Astrocyte (in vitro differentiated cells and primary cell): ENCODE data around the gene PALM3. TPM values are rescaled to one million over a fixed set of nuclear protein-coding genes. Genes with fewer than 3 reads are reported as not detected.

Experiments used
- DNase-seq: peaks from one replicate; pipeline ENCODE4 v3.0.0-alpha.2; 2010; ENCODE audit warnings: low read depth
- FAIRE-seq: peaks from 2 replicates; lab custom pipeline; 2011; peaks lifted over from hg19 to GRCh38; lab: Jason Lieb, UNC
- H2AFZ ChIP-seq: 2 replicates; pipeline ENCODE4 v1.6.0; 2012; ENCODE audit warnings: low read depth, low read length, inconsistent platforms
- H3K27ac ChIP-seq: 2 replicates; pipeline ENCODE4 v1.5.1; 2011; ENCODE audit warnings: low read depth, low read length, inconsistent platforms
- H3K27me3 ChIP-seq: 2 replicates; pipeline ENCODE4 v1.6.0; 2011; ENCODE audit warnings: low read length, inconsistent platforms; ENCODE audit not compliant: insufficient read depth
- H3K36me3 ChIP-seq: 2 replicates; pipeline ENCODE4 v1.5.1; 2011; ENCODE audit warnings: low read length, inconsistent platforms; ENCODE audit not compliant: insufficient read depth
- H3K4me1 ChIP-seq: 2 replicates; pipeline ENCODE4 v1.5.1; 2011; ENCODE audit warnings: low read length, inconsistent platforms; ENCODE audit not compliant: insufficient read depth
- H3K4me2 ChIP-seq: 2 replicates; pipeline ENCODE4 v1.6.0; 2012; ENCODE audit warnings: low read length, inconsistent platforms
- H3K4me3 ChIP-seq: 2 replicates; pipeline ENCODE4 v1.5.1; 2011; ENCODE audit warnings: low read depth, mild to moderate bottlenecking, low read length, inconsistent platforms; ENCODE audit not compliant: insufficient read depth
- H3K79me2 ChIP-seq: 2 replicates; pipeline ENCODE4 v1.6.0; 2012; ENCODE audit warnings: mild to moderate bottlenecking, low read length, inconsistent platforms; ENCODE audit not compliant: insufficient read depth
- H3K9ac ChIP-seq: 2 replicates; pipeline ENCODE4 v1.6.0; 2012; ENCODE audit warnings: mild to moderate bottlenecking, low read length, inconsistent platforms
- H3K9me3 ChIP-seq: 2 replicates; pipeline ENCODE4 v1.5.1; 2012; ENCODE audit warnings: low read depth, mild to moderate bottlenecking, low read length, inconsistent platforms; ENCODE audit not compliant: insufficient read depth
- H4K20me1 ChIP-seq: 2 replicates; pipeline ENCODE4 v1.6.0; 2012; ENCODE audit warnings: low read length, inconsistent platforms; ENCODE audit not compliant: insufficient read depth
- H3K27ac Mint-ChIP-seq: one replicate; pipeline ENCODE4 v1.8.0; 2021; ENCODE audit warnings: mild to moderate bottlenecking, mixed read lengths; ENCODE audit not compliant: unreplicated experiment
- H3K27me3 Mint-ChIP-seq: one replicate; pipeline ENCODE4 v1.8.0; 2021; ENCODE audit warnings: low read depth, mixed read lengths; ENCODE audit not compliant: unreplicated experiment
- H3K36me3 Mint-ChIP-seq: one replicate; pipeline ENCODE4 v1.8.0; 2021; ENCODE audit warnings: low read depth, mixed read lengths; ENCODE audit not compliant: unreplicated experiment
- H3K4me1 Mint-ChIP-seq: one replicate; pipeline ENCODE4 v1.8.0; 2021; ENCODE audit warnings: low read depth, mixed read lengths; ENCODE audit not compliant: unreplicated experiment
- H3K4me3 Mint-ChIP-seq: one replicate; pipeline ENCODE4 v1.8.0; 2021; ENCODE audit warnings: mild to moderate bottlenecking, moderate library complexity, mixed read lengths; ENCODE audit not compliant: unreplicated experiment
- H3K9me3 Mint-ChIP-seq: one replicate; pipeline ENCODE4 v1.8.0; 2021; ENCODE audit warnings: mild to moderate bottlenecking, mixed read lengths; ENCODE audit not compliant: unreplicated experiment
- CTCF ChIP-seq: IDR thresholded peaks from 2 replicates; pipeline ENCODE4 v1.5.1; 2011; ENCODE audit warnings: low read depth, mild to moderate bottlenecking, inconsistent platforms, low read length, moderate library complexity; ENCODE audit not compliant: insufficient read depth
- EZH2 ChIP-seq: IDR thresholded peaks from 2 replicates; pipeline ENCODE4 v1.6.1; 2012; ENCODE audit warnings: mild to moderate bottlenecking, low read length, inconsistent platforms; ENCODE audit not compliant: insufficient read depth
- total RNA-seq: library from RNA; stranded (reverse); gene quantifications from 2 replicates; pipeline ENCODE4 v1.2.1, GENCODE V29; 2021

Gene PALM3
- total RNA-seq, 1 donor from 2014 or later: 1.6 TPM

- no peak overlapping the region for H3K4me2 ChIP-seq
- Mint-ChIP-seq H3K4me3 (no peak overlapping the region), H3K27me3 (no peaks in the 10 kb centered on the region), H3K27ac (no peak overlapping the region), H3K9me3 (no peaks in the 10 kb centered on the region), H3K4me1 (no peaks in the 10 kb centered on the region), H3K36me3 (peaks cover 21% of the 10 kb centered on the region)
- TF ChIP-seq CTCF (no peak), EZH2 (no peak)
- no peak overlapping the region for H3K27ac ChIP-seq
- H3K4me3 ChIP-seq: no peak overlapping the region
- no peak overlapping the region for H2AFZ ChIP-seq
- peaks cover 8% of the 10 kb centered on the region for H3K79me2 ChIP-seq
- DNase-seq: no peak
- H3K27me3 ChIP-seq: no peaks in the 10 kb centered on the region
- H3K36me3 ChIP-seq: peaks cover 10% of the 10 kb centered on the region
- peaks cover 4% of the 10 kb centered on the region for H3K4me1 ChIP-seq
- H3K9ac ChIP-seq: no peak overlapping the region
- H4K20me1 ChIP-seq: peaks cover 8% of the 10 kb centered on the region
- no peak for FAIRE-seq
- no peaks in the 10 kb centered on the region for H3K9me3 ChIP-seq
These were observed 41.4 kb upstream of the PALM3 start for GRCh38 chr19:14103310-14103709.

GRCh38 chr19:14102756-14103155 is 40.9 kb upstream of the PALM3 start:
- Histone ChIP-seq H3K4me2 (no peak overlapping the region), H3K27me3 (no peaks in the 10 kb centered on the region), H3K36me3 (peaks cover 10% of the 10 kb centered on the region), H4K20me1 (peaks cover 4% of the 10 kb centered on the region), H3K4me3 (no peak overlapping the region), H2AFZ (no peak overlapping the region), H3K27ac (no peak overlapping the region), H3K4me1 (no peaks in the 10 kb centered on the region), H3K9ac (no peak overlapping the region), H3K9me3 (no peaks in the 10 kb centered on the region), H3K79me2 (peaks cover 4% of the 10 kb centered on the region)
- H3K4me3 Mint-ChIP-seq: no peak overlapping the region
- no peaks in the 10 kb centered on the region for H3K4me1 Mint-ChIP-seq
- peaks cover 17% of the 10 kb centered on the region for H3K36me3 Mint-ChIP-seq
- DNase-seq: no peak
- no peak for FAIRE-seq
- no peaks in the 10 kb centered on the region for H3K9me3 Mint-ChIP-seq
- H3K27me3 Mint-ChIP-seq: no peaks in the 10 kb centered on the region
- no peak for TF ChIP-seq CTCF
- no peak for TF ChIP-seq EZH2
- no peak overlapping the region for H3K27ac Mint-ChIP-seq

GRCh38 chr19:14102102-14102696 is 40.3 kb upstream of the PALM3 start:
- Histone ChIP-seq H3K4me2 (no peak overlapping the region), H4K20me1 (no peaks in the 10 kb centered on the region), H3K9ac (no peak overlapping the region), H3K27me3 (no peaks in the 10 kb centered on the region), H3K9me3 (no peaks in the 10 kb centered on the region), H3K4me1 (no peaks in the 10 kb centered on the region), H3K4me3 (no peak overlapping the region), H3K79me2 (no peaks in the 10 kb centered on the region), H3K27ac (no peak overlapping the region), H3K36me3 (peaks cover 10% of the 10 kb centered on the region), H2AFZ (no peak overlapping the region)
- no peaks in the 10 kb centered on the region for H3K4me1 Mint-ChIP-seq
- no peak overlapping the region for H3K4me3 Mint-ChIP-seq
- FAIRE-seq: no peak
- no peak overlapping the region for H3K27ac Mint-ChIP-seq
- no peaks in the 10 kb centered on the region for H3K9me3 Mint-ChIP-seq
- DNase-seq: no peak
- no peaks in the 10 kb centered on the region for H3K27me3 Mint-ChIP-seq
- peaks cover 18% of the 10 kb centered on the region for H3K36me3 Mint-ChIP-seq
- TF ChIP-seq EZH2 (no peak), CTCF (no peak)
